ENCODE data around the gene FLT3LG.

DNA sequence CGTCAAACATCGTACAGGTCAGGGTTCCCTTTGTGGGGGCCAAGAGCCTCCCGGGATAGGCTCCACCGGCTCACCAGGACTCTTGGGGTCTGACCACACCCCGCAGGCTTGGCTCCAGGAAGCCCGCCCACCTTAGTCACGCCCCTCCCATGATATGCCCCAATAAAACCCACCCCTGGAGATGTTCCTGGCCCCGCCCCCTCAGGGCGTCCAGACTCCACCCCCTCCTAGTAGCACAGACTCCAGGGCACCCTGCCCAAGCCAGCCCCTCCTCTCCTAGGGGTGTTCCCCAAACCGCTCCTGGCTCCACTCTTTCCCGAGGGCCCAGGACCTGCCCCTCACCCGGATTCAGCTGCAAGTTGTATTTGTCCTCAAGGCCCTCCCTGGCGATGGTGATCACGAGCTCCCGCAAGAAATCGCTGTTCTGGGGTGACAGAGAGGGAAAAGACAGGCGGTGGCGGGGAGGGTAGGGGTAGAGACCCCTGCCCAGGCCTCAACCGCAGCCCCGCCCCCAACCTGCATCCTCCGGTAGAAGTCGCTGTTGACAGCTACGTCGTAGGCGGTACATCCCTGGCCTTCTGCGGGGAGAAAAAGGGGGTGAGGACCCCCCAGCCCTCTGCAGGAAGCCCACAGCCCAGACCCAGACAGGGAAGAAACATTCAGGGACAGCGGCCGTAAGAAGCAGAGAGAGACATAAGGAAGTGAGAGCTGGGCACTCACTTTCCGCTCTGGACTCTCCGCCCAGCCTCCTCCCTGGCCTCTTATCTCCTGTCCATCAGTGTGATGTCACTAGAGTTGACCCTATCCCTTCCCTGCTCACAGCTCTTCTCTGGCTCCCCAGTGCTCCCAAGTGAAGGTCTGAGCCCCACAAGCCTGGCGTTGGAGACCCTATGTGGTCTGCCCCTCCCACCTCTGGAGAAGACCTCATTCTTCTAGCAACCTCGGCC lies 26.3 kb upstream of the FLT3LG start:
- TF ChIP-seq FOXM1 (IDR thresholded peaks at IDR 0.05; ENCODE audit: borderline replicate concordance), result no peak
- TF ChIP-seq SP1 (IDR thresholded peaks at IDR 0.05), result no peak
- no peak for TF ChIP-seq SUZ12 (IDR thresholded peaks at IDR 0.05)
- TF ChIP-seq ARNT (IDR thresholded peaks at IDR 0.05), result no peak
- TF ChIP-seq ELF4 (IDR thresholded peaks at IDR 0.05), result no peak
- TF ChIP-seq HDGF (IDR thresholded peaks at IDR 0.05; ENCODE audit: borderline replicate concordance), result no peak
- TF ChIP-seq TARDBP (IDR thresholded peaks at IDR 0.05), result no peak

Measured in HEK293T (cell line).